ENCODE results near the gene PCDHGB6. TPM values are rescaled to one million over a fixed set of nuclear protein-coding genes. Genes with fewer than 3 reads are reported as not detected.
"Not testable (repeated sequence)": the region's sequence is repeated elsewhere in the genome, so short reads cannot be mapped to it uniquely, and the experiment has no call there.

The PCDHGB6 gene
- total RNA-seq, 1 experiment from 2014 or later = 6.0 TPM

DNA sequence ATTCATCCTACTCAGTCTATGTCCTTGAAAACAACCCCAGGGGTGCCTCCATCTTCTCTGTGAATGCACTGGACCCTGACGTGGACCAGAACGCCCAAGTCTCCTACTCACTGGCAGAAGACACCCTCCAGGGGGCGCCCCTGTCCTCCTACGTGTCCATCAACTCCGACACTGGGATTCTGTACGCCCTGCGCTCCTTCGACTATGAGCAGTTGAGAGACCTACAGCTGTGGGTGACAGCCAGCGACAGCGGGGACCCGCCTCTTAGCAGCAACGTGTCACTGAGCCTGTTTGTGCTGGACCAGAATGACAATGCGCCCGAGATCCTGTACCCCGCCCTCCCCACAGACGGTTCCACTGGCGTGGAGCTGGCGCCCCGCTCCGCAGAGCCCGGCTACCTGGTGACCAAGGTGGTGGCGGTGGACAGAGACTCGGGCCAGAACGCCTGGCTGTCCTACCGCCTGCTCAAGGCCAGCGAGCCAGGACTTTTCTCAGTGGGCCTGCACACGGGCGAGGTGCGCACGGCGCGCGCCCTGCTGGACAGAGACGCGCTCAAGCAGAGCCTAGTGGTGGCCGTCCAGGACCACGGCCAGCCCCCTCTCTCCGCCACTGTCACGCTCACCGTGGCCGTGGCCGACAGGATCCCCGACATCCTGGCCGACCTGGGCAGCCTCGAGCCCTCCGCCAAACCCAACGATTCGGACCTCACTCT, 32.2 kb upstream of the PCDHGB6 start:
- not testable (repeated sequence) for H3K27me3 ChIP-seq (ENCODE audit: insufficient read depth, low read length); H3T11ph ChIP-seq (ENCODE audit: low read length); H3K9ac ChIP-seq (ENCODE audit: extremely low read depth, insufficient read length, low read length); H4K91ac ChIP-seq (ENCODE audit: insufficient read length, low read depth, low read length); H3K23me2 ChIP-seq (ENCODE audit: insufficient read length, low read depth, low read length, poor library complexity, severe bottlenecking); H3K27ac Mint-ChIP-seq; H3K4ac ChIP-seq (ENCODE audit: low read depth, low read length); H2BK120ac ChIP-seq (ENCODE audit: low read depth, low read length, poor library complexity, severe bottlenecking); H3K14ac ChIP-seq (ENCODE audit: insufficient read depth, low read length); H3K56ac ChIP-seq (ENCODE audit: insufficient read length, low read depth, low read length); H3K27ac ChIP-seq (ENCODE audit: insufficient read length, low read depth, low read length); H2BK5ac ChIP-seq (ENCODE audit: insufficient read length, low read length); H3K23ac ChIP-seq (ENCODE audit: insufficient read length, low read depth, low read length); H3K4me1 ChIP-seq (ENCODE audit: insufficient read depth, low read length); H3K27me3 Mint-ChIP-seq (ENCODE audit: low read depth); H3K79me2 ChIP-seq (ENCODE audit: insufficient read depth, low read length); H2BK15ac ChIP-seq (ENCODE audit: low read depth, low read length); H3K4me3 Mint-ChIP-seq; H4K20me1 ChIP-seq (ENCODE audit: control insufficient read depth, insufficient read depth, insufficient read length); H2AK5ac ChIP-seq (ENCODE audit: insufficient read length, low read length); H2BK12ac ChIP-seq (ENCODE audit: insufficient read length, low read depth, low read length); H3K4me2 ChIP-seq (ENCODE audit: insufficient read depth, insufficient read length, low read length); H3K18ac ChIP-seq (ENCODE audit: insufficient read length, low read depth, low read length); H3K4me1 Mint-ChIP-seq; H4K8ac ChIP-seq (replicated peaks; ENCODE audit: insufficient read length, low read depth, low read length); H4K5ac ChIP-seq (ENCODE audit: insufficient read length, low read depth, low read length); H2BK20ac ChIP-seq (ENCODE audit: low read depth, low read length, poor library complexity, severe bottlenecking); H3K79me1 ChIP-seq (ENCODE audit: insufficient read depth, low read depth, low read length, poor library complexity, severe bottlenecking); H2AFZ ChIP-seq (ENCODE audit: low read length)
- peaks cover 30% of the 10 kb centered on the region for H3K9me3 ChIP-seq (ENCODE audit: control insufficient read depth, low read depth, low read length)
- WGBS (ENCODE audit: extremely low coverage, insufficient read length, low lambda C conversion rate) = no CpG with 5 or more reads among the region's 48 CpGs
- Mint-ChIP-seq H3K36me3 (ENCODE audit: insufficient read depth in 1 of 3, low read depth in 3 of 3) (peaks cover 30 to 45% (median 43%) of the 10 kb centered on the region in 3 experiments), H3K9me3 (peaks cover 59 to 70% of the 10 kb centered on the region in 2 experiments)
- DNase-seq = peak; percentile 24
- TF ChIP-seq, protein P1, sequence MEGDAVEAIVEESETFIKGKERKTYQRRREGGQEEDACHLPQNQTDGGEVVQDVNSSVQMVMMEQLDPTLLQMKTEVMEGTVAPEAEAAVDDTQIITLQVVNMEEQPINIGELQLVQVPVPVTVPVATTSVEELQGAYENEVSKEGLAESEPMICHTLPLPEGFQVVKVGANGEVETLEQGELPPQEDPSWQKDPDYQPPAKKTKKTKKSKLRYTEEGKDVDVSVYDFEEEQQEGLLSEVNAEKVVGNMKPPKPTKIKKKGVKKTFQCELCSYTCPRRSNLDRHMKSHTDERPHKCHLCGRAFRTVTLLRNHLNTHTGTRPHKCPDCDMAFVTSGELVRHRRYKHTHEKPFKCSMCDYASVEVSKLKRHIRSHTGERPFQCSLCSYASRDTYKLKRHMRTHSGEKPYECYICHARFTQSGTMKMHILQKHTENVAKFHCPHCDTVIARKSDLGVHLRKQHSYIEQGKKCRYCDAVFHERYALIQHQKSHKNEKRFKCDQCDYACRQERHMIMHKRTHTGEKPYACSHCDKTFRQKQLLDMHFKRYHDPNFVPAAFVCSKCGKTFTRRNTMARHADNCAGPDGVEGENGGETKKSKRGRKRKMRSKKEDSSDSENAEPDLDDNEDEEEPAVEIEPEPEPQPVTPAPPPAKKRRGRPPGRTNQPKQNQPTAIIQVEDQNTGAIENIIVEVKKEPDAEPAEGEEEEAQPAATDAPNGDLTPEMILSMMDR (conservative IDR thresholded peaks at IDR 0.05) = peak; percentile 30; the same call in 1 of the 3 replicates
